GM12891 (cell line): ENCODE results near the gene CDK9.

Experiments
- DNase-seq: peaks from one replicate; pipeline ENCODE4 v3.0.0; 2011; ENCODE audit warnings: low spot score; ENCODE audit not compliant: insufficient read length
- FAIRE-seq: peaks from 2 replicates; lab custom pipeline; 2011; peaks lifted over from hg19 to GRCh38; lab: Jason Lieb, UNC
- PAX5 ChIP-seq: IDR thresholded peaks from 2 replicates; pipeline ENCODE4 v1.6.1; 2011; ENCODE audit warnings: low read length, moderate library complexity, mild to moderate bottlenecking; ENCODE audit not compliant: insufficient read depth, severe bottlenecking
- POLR2A ChIP-seq: IDR thresholded peaks from 2 replicates; pipeline ENCODE4 v1.6.1; 2011; ENCODE audit warnings: low read depth, low read length, control low read depth
- POLR2AphosphoS5 ChIP-seq: IDR thresholded peaks from 2 replicates; pipeline ENCODE4 v1.6.1; 2011; ENCODE audit warnings: low read depth, low read length, control low read depth
- POU2F2 ChIP-seq: IDR thresholded peaks from 2 replicates; pipeline ENCODE4 v1.6.1; 2011; ENCODE audit warnings: low read depth, mild to moderate bottlenecking, control low read depth, low read length, moderate library complexity
- SPI1 ChIP-seq: IDR thresholded peaks from 2 replicates; pipeline ENCODE4 v1.6.1; 2011; ENCODE audit warnings: low read depth, low read length, control low read depth
- TAF1 ChIP-seq: IDR thresholded peaks from 2 replicates; pipeline ENCODE4 v1.6.1; 2011; ENCODE audit warnings: low read depth, low read length, control low read depth

The CDK9 gene

DNA sequence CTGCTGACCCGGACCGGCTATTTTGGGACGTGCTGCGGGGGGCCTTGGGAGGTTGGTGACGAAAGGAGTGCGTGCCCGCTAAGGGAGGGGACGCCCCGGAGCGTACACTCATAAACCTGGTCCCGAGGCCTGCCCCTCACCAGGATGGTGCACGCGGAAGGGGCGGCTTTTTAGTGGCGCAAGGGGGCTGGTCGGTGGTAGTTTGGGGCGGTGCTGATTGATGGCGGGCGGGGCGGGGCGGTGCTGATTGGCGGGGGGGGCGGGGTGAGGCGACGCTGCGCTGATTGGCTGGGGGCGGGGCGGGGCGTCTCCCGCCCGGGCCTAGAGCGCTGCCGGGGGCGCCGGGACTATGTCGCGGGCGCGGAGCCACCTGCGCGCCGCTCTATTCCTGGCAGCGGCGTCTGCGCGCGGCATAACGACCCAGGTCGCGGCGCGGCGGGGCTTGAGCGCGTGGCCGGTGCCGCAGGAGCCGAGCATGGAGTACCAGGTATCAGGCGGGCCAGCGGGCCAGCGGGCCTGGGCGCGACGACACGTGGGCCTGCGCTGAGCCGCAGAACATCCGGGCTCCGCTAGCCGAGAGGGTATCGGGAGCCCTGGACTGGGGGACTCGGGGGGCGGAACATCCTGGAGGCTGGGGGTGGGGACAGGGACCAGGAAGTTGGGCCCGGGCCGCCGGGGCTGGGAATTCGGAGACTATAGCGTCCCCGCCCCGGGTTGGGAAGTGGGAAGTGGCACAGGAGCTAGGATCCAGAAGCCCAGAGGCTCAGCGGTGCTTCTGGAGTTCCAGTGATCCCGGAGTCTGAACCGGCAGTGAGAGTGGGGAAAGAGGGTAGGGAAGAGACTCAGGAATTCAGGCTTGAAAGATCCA lies 17.0 kb downstream of the CDK9 start, which contains the start of gene FPGS:
TSS of gene FPGS (plus strand) at position 307 of the 868 bp plus-strand sequence. CDS start at position 350, 43 bp downstream.
- DNase-seq: peak; percentile 94
- peak; percentile 93 for FAIRE-seq
- TF ChIP-seq POLR2A: peak; percentile 72; the same call in 1 of the 2 replicates
- TF ChIP-seq SPI1: no peak
- no peak for TF ChIP-seq PAX5
- TF ChIP-seq POU2F2: no peak; the same call in 1 of the 2 replicates
- peak; percentile 62; the same call in 1 of the 2 replicates for TF ChIP-seq POLR2AphosphoS5
- peak; percentile 20; the same call in 1 of the 2 replicates for TF ChIP-seq TAF1

DNA sequence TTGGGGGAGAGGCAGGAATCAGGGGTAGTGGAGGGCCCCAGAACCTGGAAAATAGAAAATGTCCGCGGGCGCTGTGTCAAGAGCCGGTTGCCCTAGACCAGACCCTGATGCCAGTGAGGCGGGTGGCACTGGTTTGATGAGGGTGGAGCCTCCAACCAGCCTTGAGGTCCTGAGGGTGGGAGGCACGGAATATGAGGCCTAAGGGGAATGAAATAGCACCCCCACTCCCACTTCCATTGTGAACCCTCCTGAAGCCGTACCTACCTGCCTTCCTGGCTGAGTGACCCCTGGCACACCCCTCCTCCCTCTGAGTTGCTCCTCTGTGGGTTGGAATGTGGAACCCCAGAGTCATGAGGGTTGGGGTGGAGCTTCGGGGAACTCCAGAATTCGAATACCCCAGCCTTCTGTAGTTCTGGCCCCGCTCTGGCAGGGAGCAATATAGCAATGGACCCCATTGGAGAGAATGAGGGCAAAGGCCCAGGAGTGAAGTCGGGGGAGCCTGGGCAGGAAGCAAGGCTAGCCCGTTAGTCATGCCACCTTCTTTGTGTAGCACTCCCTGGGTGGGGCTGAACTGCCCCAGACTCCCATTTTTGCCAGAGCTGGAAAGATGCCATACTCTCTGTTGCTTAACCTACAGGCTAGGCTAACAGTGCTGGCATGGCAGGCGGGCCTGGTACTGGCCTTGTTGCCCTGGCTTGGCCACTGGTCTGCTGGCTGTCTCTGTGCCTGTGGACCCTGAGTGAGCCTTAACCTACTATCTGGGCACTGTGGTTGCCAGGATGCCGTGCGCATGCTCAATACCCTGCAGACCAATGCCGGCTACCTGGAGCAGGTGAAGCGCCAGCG lies 17.9 kb downstream of the CDK9 start:
- TF ChIP-seq TAF1: no peak
- TF ChIP-seq POLR2AphosphoS5: no peak
- no peak for TF ChIP-seq POU2F2
- TF ChIP-seq POLR2A: peak; percentile 44; the same call in 1 of the 2 replicates
- TF ChIP-seq SPI1: no peak
- no peak for TF ChIP-seq PAX5

DNA sequence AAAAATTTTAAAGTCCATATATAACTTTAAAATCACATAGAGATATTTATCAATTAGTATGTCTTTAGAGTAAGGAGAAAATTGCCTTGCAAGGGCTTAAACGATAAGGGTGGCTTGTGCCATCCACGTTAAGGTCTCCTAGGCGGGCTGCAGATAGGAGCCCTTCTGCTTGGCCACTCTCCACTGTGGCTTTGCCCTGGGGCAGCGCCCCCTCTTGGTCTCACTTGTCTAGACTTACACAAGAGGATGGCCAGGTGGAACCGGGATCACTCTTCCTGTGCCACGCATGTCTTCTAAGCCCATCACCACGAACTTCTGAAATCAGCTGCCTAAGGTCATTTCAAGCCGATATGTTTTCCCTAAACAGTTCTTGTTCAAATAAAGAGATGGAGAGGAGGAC lies 19.8 kb downstream of the CDK9 start:
- no peak for TF ChIP-seq PAX5
- TF ChIP-seq POLR2AphosphoS5: no peak
- no peak for TF ChIP-seq TAF1
- no peak for TF ChIP-seq POLR2A
- TF ChIP-seq SPI1: no peak
- no peak for TF ChIP-seq POU2F2
- FAIRE-seq (no peak), DNase-seq (no peak)

More for the DNA sequence above, 17.9 kb downstream of the CDK9 start:
- DNase-seq: no peak
- FAIRE-seq: peak; percentile 72

DNA sequence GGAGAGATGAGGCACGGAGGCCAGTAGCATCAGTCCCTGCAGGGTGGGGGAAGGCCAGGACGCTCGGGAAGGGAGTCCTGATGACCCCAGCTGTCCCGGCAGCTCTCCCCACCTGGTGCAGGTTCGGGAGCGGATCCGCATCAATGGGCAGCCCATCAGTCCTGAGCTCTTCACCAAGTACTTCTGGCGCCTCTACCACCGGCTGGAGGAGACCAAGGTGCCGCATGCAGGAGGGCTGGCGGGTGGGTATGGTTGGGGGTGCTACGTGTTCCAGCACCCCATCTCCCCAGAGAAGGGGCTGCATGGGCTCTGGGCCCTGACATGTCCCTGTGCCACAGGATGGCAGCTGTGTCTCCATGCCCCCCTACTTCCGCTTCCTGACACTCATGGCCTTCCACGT lies 21.0 kb downstream of the CDK9 start:
- TF ChIP-seq TAF1 (no peak), POLR2A (0 out of 2 replicates have a peak, but pooled peaks have one; percentile 5)
- no peak for FAIRE-seq

DNA sequence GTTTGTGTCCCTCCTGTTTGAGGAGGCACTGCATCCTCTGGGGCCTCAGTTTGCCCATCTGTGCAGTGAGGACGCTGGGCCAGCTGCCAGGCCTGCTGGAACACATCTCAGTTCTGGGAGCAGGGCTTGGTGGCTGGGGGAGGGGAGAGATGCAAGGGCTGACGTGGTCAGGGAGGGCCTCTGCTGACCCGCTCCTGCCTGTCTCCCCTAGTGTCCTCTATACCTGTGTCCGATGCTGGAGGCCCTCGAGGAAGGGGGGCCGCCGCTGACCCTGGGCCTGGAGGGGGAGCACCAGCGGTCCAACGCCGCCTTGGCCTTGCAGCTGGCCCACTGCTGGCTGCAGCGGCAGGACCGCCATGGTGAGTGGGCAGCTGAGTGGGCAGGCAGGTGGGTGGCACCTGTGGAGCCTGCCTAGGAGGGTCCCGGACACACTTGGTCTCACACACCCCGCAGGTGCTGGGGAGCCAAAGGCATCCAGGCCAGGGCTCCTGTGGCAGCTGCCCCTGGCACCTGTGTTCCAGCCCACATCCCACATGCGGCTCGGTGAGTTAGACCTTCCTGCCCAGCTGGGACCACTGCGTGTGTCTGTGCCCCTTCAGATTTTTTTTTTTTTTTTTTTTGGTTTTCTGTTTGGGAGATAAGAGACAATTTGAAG lies 22.6 kb downstream of the CDK9 start:
- FAIRE-seq (no peak), DNase-seq (no peak)
- TF ChIP-seq PAX5 (no peak), POLR2AphosphoS5 (no peak), POLR2A (no peak), TAF1 (no peak), POU2F2 (no peak), SPI1 (no peak)

More for the DNA sequence above, 21.0 kb downstream of the CDK9 start:
- DNase-seq: no peak

DNA sequence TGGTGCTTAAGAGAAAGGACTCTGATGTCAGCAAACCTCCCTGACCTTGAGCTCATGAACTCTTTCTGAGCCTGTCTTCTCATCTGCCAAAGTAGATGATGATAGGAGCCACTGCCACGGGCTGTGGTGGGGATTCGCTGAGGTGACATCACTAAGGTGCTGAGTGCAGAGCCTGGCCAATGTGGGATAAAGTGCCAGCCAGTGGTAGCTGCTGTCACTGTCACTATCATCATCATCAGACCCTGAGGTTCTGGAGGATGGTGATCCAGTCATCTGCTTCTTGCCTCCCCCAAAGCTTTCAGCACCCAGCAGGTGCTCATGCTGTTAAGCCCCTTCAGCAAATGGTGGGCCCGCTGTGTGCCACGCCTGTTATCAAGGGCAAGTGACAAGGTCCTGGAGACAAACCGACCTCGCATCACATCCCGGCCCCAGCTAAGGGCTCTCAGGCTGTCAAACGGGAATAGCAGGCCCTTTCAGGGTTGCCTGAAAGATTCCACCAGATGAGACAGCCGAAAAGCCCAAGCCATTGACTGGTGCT lies 23.2 kb downstream of the CDK9 start:
- no peak for DNase-seq
- TF ChIP-seq PAX5 (no peak), TAF1 (no peak), POLR2AphosphoS5 (no peak), POLR2A (no peak), POU2F2 (no peak), SPI1 (no peak)
- no peak for FAIRE-seq

DNA sequence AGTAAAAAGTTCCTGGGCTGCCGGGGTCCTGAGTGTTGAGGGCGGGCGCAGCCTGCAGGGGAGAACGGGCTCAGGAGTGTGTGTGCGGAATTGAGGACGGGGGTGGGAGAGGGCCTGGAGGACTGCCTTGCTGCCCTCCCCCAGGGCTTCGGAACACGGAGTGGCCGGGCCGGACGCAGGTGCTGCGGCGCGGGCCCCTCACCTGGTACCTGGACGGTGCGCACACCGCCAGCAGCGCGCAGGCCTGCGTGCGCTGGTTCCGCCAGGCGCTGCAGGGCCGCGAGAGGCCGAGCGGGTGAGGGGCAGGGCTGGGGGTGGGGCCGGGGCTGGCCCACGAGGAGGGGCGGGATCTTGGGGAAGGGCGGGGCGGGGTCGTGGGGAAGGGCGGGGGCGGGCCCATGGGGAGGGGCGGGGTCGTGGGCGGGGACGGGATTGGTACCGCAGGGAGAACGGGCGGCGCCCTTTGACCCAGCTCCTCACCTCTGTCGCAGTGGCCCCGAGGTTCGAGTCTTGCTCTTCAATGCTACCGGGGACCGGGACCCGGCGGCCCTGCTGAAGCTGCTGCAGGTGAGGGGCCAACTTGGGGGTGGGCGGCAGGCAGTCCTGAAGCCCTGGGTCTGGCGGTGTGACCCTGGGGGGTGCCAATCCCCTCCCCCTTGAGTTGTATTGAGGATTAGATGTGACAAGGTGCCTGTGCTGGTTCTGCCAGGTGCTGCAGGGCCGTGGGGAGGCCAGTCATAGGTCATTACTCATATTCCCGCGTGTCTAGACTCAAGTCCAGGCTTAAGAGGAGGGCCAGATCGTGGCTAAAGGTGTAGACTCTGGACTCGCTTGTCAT lies 23.9 kb downstream of the CDK9 start:
- FAIRE-seq: no peak
- DNase-seq: no peak
- TF ChIP-seq PAX5: no peak
- no peak for TF ChIP-seq POLR2A
- TF ChIP-seq POU2F2: no peak
- no peak for TF ChIP-seq POLR2AphosphoS5

DNA sequence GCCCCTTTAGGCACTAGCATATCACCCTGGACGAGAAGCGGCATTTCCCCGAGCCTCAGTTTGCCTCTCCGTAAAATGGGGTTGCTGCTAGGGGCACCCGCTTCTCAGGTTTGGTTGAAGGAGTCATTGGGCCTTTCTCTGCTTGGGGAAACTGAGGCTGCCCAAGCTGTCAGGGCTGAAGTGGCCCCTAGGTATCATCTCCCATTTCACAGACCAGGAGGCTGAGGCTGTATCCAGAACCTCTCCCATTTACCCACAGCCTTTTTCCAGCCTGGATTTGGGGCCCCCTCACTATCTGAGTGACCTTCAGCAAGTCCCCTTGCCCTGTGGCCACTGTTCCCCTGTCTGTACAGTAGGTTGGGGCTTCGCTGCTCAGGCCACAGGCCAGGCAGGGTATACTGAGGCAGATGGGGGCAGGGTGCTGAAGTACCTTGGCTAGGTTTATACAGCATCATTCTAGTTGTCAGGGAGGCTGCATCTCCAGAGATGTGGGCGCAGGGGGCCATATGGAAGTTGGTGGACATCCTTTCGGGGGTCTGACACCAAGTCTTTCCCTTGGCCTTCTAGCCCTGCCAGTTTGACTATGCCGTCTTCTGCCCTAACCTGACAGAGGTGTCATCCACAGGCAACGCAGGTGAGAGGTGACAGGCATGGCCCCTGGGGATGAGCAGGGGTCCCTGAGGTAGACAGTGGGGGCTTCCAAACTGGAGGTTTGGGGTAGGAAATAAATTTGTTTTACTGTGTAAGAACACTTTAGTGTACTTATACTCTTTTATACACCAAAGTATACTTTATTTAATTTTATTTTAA lies 24.7 kb downstream of the CDK9 start:
- FAIRE-seq (peak; percentile 26), DNase-seq (no peak)
- TF ChIP-seq POU2F2: no peak
- no peak for TF ChIP-seq SPI1
- TF ChIP-seq POLR2AphosphoS5: no peak
